Testis (tissue), 3 donors: ENCODE data around the gene IP6K1. TPM values are rescaled to one million over a fixed set of nuclear protein-coding genes. Genes with fewer than 3 reads are reported as not detected.
A peak's percentile ranks its signal among the peaks of the same experiment; 100 is the strongest.

ENCODE experiments used
- DNase-seq: peaks from one replicate; pipeline ENCODE4 v3.0.0-alpha.2; 2019
- H3K27ac ChIP-seq, 2 donors: fragments of 200-600 bp; sonication (generic); one replicate each; pipeline ENCODE4 v1.5.1; 2019
- H3K27me3 ChIP-seq: fragments of 200-600 bp; sonication (generic); one replicate; pipeline ENCODE4 v1.5.1; 2019
- H3K36me3 ChIP-seq: fragments of 200-600 bp; sonication (generic); one replicate; pipeline ENCODE4 v1.5.1; 2017; ENCODE audit warnings: low read depth; ENCODE audit errors: missing control alignments
- H3K4me1 ChIP-seq: fragments of 200-600 bp; sonication (generic); one replicate; pipeline ENCODE4 v1.5.1; 2019
- H3K4me3 ChIP-seq, 2 donors: fragments of 200-600 bp; sonication (generic); one replicate each; pipeline ENCODE4 v1.5.1; 2017 to 2019
- H3K9me3 ChIP-seq: fragments of 200-600 bp; sonication (generic); one replicate; pipeline ENCODE4 v1.5.1; 2017
- POLR2A ChIP-seq: fragments of 450-650 bp; IDR thresholded peaks from one replicate; pipeline ENCODE4 v1.6.1; 2017; ENCODE audit warnings: antibody characterized with exemption, mild to moderate bottlenecking, moderate library complexity
- WGBS, 2 donors: methylation state at CpG; one replicate each; pipeline ENCODE4 v1.1.5; 2018; 5-methylcytosine and 5-hydroxymethylcytosine counted together
- intact Hi-C: fragments of 100-400 bp; cut with DNase I; formaldehyde crosslinking; loops from one replicate; pipeline ENCODE4 v1.15.1; 2023; ENCODE audit warnings: low total_unique reads
- microRNA-seq, 2 donors: library from miRNA; unstranded; fragments of <30 nt; microRNA quantifications; one replicate each; pipeline ENCODE4, GENCODE V29; 2016; ENCODE audit warnings: borderline number of aligned reads in 2 of 2, borderline replicate concordance in 1 of 2
- polyA plus RNA-seq: library from polyadenylated mRNA; stranded (reverse); fragments of 350-450 nt; fragmentation: Illumina TruSeq; extraction: RNeasy Lipid Tissue Mini Kit (QIAGEN cat#74804); gene quantifications from one replicate; pipeline ENCODE4 v1.2.3, GENCODE V29; 2014; ENCODE audit warnings: low read depth, low replicate concordance; ENCODE audit not compliant: insufficient read depth
- small RNA-seq, 2 donors: library from RNA; depleted of rRNA; stranded (forward); fragments of <200 nt; gene quantifications; one replicate each; pipeline ENCODE3, GENCODE V24; 2016
- total RNA-seq, 2 donors: library from RNA; depleted of rRNA; stranded (reverse); fragments of >200 nt; gene quantifications; one replicate each; pipeline ENCODE4 v1.2.3, GENCODE V29; 2016
- TF ChIP-seq, protein P1 (sequence below), 3 experiments: fragments of 450-650 bp in 2 of 3; fragments of 200-600 bp in 1 of 3; sonication (generic) in 1 of 3; IDR thresholded peaks; one replicate each; pipeline ENCODE4 v1.5.1; 2016 to 2019; ENCODE audit warnings: antibody characterized with exemption in 3 of 3, mild to moderate bottlenecking in 2 of 3, moderate library complexity in 1 of 3

IP6K1 gene
- total and polyA plus RNA-seq, 3 donors from 2014 or later = 96.0 to 134 (median 97.4) TPM

- Histone ChIP-seq H3K4me1 (peaks cover 12% of the 10 kb centered on the region), H3K9me3 (no peaks in the 10 kb centered on the region), H3K4me3 (peak overlapping the region; percentile 78 to 82), H3K27me3 (no peaks in the 10 kb centered on the region), H3K36me3 (no peaks in the 10 kb centered on the region), H3K27ac (peak overlapping the region; percentile 73 to 88)
- intact Hi-C loops = loop anchor here (10.0 kb wide), 1 partner anchor 130 kb away; no protein-coding TSS in a partner anchor
- peak; percentile 29 for DNase-seq
- 1 to 11% methylated on average over 18 to 25 of the region's 34 CpGs for WGBS, 2 donors
- TF ChIP-seq, protein P1, sequence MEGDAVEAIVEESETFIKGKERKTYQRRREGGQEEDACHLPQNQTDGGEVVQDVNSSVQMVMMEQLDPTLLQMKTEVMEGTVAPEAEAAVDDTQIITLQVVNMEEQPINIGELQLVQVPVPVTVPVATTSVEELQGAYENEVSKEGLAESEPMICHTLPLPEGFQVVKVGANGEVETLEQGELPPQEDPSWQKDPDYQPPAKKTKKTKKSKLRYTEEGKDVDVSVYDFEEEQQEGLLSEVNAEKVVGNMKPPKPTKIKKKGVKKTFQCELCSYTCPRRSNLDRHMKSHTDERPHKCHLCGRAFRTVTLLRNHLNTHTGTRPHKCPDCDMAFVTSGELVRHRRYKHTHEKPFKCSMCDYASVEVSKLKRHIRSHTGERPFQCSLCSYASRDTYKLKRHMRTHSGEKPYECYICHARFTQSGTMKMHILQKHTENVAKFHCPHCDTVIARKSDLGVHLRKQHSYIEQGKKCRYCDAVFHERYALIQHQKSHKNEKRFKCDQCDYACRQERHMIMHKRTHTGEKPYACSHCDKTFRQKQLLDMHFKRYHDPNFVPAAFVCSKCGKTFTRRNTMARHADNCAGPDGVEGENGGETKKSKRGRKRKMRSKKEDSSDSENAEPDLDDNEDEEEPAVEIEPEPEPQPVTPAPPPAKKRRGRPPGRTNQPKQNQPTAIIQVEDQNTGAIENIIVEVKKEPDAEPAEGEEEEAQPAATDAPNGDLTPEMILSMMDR (IDR thresholded peaks at IDR 0.05) = no peak
- no peak for TF ChIP-seq POLR2A
Observed at GRCh38 chr3:49674497-49674983, 111.8 kb downstream of the IP6K1 start.

Small RNA genes within 50 kb of the gene (microRNA-seq; reads per million reads assigned to microRNA genes)
- 0.70 to 2.1 reads per million in 2 donors for gene MIR5193

Small RNA genes within 50 kb of the gene (small RNA-seq; reads per million reads assigned to genes)
- gene AMIGO3 (0 reads per million in 2 donors), gene COX6CP14 (0 reads per million in 2 donors)

Other genes starting within 250 kb of the IP6K1 start
- 10 to 100 TPM; 18.9 to 25.3 TPM for gene BSN, start 232.1 kb downstream of the IP6K1 start, total RNA-seq
- gene BSN, start 232.1 kb downstream of the IP6K1 start, polyA plus RNA-seq = 9.9 TPM
- gene APEH, start 112.2 kb downstream of the IP6K1 start, total RNA-seq = 10 to 100 TPM; 76.7 to 94.5 TPM
- 72.3 TPM for gene APEH, start 112.2 kb downstream of the IP6K1 start, polyA plus RNA-seq
- 10 to 100 TPM; 60.3 to 67.1 TPM for gene MST1, start 97.1 kb downstream of the IP6K1 start, total RNA-seq
- gene MST1, start 97.1 kb downstream of the IP6K1 start, polyA plus RNA-seq = 73.4 TPM
- gene RNF123, start 97.0 kb downstream of the IP6K1 start, total RNA-seq = 10 to 100 TPM; 72.4 to 79.7 TPM
- 54.7 TPM for gene RNF123, start 97.0 kb downstream of the IP6K1 start, polyA plus RNA-seq
- 10 to 100 TPM in 1 of 2 donors, 1 to 10 TPM in 1; 8.8 to 14.8 TPM for gene AMIGO3, start 66.9 kb downstream of the IP6K1 start, total RNA-seq
- 3.0 TPM for gene AMIGO3, start 66.9 kb downstream of the IP6K1 start, polyA plus RNA-seq
- gene GMPPB, start 62.6 kb downstream of the IP6K1 start, total RNA-seq = 10 to 100 TPM; 15.7 to 23.4 TPM
- 16.8 TPM for gene GMPPB, start 62.6 kb downstream of the IP6K1 start, polyA plus RNA-seq
- 1 to 10 TPM; 5.5 to 5.9 TPM for gene CDHR4, start 13.3 kb upstream of the IP6K1 start, total RNA-seq
- 11.7 TPM for gene CDHR4, start 13.3 kb upstream of the IP6K1 start, polyA plus RNA-seq
- gene INKA1, start 16.7 kb upstream of the IP6K1 start, total RNA-seq = 1 to 10 TPM; 5.1 to 6.3 TPM
- 4.0 TPM for gene INKA1, start 16.7 kb upstream of the IP6K1 start, polyA plus RNA-seq
- gene UBA7, start 27.4 kb upstream of the IP6K1 start, total RNA-seq = 10 to 100 TPM; 34.0 to 49.7 TPM
- gene UBA7, start 27.4 kb upstream of the IP6K1 start, polyA plus RNA-seq = 27.2 TPM
- gene TRAIP, start 70.0 kb upstream of the IP6K1 start, total RNA-seq = 10 to 100 TPM; 15.8 to 21.3 TPM
- gene TRAIP, start 70.0 kb upstream of the IP6K1 start, polyA plus RNA-seq = 16.0 TPM
- gene CAMKV, start 83.4 kb upstream of the IP6K1 start, total RNA-seq = 1 to 10 TPM; 1.2 to 2.3 TPM
- gene CAMKV, start 83.4 kb upstream of the IP6K1 start, polyA plus RNA-seq = 4.0 TPM
- gene MST1R, start 117.3 kb upstream of the IP6K1 start, total RNA-seq = 10 to 100 TPM in 1 of 2 donors, 1 to 10 TPM in 1; 7.6 to 11.2 TPM
- 15.9 TPM for gene MST1R, start 117.3 kb upstream of the IP6K1 start, polyA plus RNA-seq
- gene MON1A, start 143.3 kb upstream of the IP6K1 start, total RNA-seq = 10 to 100 TPM; 16.4 to 17.3 TPM
- gene MON1A, start 143.3 kb upstream of the IP6K1 start, polyA plus RNA-seq = 23.9 TPM
- gene RBM6, start 153.6 kb upstream of the IP6K1 start, total RNA-seq = 100 to 1,000 TPM; 212 to 229 TPM
- gene RBM6, start 153.6 kb upstream of the IP6K1 start, polyA plus RNA-seq = 104 TPM